ENCODE data around the gene RBFOX1. TPM values are rescaled to one million over a fixed set of nuclear protein-coding genes. Genes with fewer than 3 reads are reported as not detected.

Gene RBFOX1
- total RNA-seq, 1 donor = not detected

- DNase-seq (ENCODE audit: insufficient read length, low spot score, missing footprints) = no peak
- Histone ChIP-seq H3K4me3 (ENCODE audit: insufficient read depth, low read length) (no peak overlapping the region), H3K9me3 (ENCODE audit: low read depth, low read length) (no peaks in the 10 kb centered on the region), H3K27ac (ENCODE audit: low read depth, low read length) (no peak overlapping the region), H2AFZ (ENCODE audit: low read length) (no peak overlapping the region), H3K4me2 (ENCODE audit: insufficient read depth, low read length) (no peak overlapping the region), H4K20me1 (ENCODE audit: insufficient read depth, low read length) (no peaks in the 10 kb centered on the region), H3K4me1 (ENCODE audit: insufficient read depth, low read length) (no peaks in the 10 kb centered on the region), H3K36me3 (ENCODE audit: insufficient read depth, low read length) (no peaks in the 10 kb centered on the region), H3K27me3 (ENCODE audit: insufficient read depth, low read length) (no peaks in the 10 kb centered on the region), H3K79me2 (ENCODE audit: insufficient read depth, low read length) (no peaks in the 10 kb centered on the region)
- TF ChIP-seq CTCF (IDR thresholded peaks at IDR 0.05; ENCODE audit: extremely low read depth, low read depth, low read length) = no peak
Measured at GRCh38 chr16:7513429-7513828, 180.8 kb downstream of the RBFOX1 start.

DNA sequence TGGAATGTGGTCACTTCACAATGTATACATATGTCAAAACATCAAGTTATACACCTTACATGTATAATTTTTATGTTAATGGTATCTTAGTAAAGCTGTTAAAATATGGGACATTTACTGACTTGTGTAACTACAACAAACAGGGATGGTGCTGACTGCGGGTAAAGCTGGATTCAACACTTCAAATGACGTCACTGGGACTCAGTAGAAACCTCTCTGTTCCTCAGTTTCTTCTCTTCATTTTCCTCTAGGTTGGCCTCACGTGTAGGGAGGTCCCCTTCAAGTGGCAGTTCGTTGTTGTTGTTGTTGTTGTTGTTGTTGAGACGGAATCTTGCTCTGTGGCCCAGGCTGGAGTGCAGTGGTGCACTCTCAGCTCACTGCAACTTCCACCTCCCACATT lies 182.9 kb downstream of the RBFOX1 start:
- no peak for DNase-seq (ENCODE audit: insufficient read length, low spot score, missing footprints)
- Histone ChIP-seq H3K4me3 (ENCODE audit: insufficient read depth, low read length) (no peak overlapping the region), H3K36me3 (ENCODE audit: insufficient read depth, low read length) (no peaks in the 10 kb centered on the region), H4K20me1 (ENCODE audit: insufficient read depth, low read length) (no peaks in the 10 kb centered on the region), H2AFZ (ENCODE audit: low read length) (no peak overlapping the region), H3K27ac (ENCODE audit: low read depth, low read length) (no peak overlapping the region), H3K4me2 (ENCODE audit: insufficient read depth, low read length) (no peak overlapping the region), H3K79me2 (ENCODE audit: insufficient read depth, low read length) (no peaks in the 10 kb centered on the region), H3K9me3 (ENCODE audit: low read depth, low read length) (no peaks in the 10 kb centered on the region), H3K4me1 (ENCODE audit: insufficient read depth, low read length) (no peaks in the 10 kb centered on the region), H3K27me3 (ENCODE audit: insufficient read depth, low read length) (no peaks in the 10 kb centered on the region)
- TF ChIP-seq CTCF (IDR thresholded peaks at IDR 0.05; ENCODE audit: extremely low read depth, low read depth, low read length) = no peak

DNA sequence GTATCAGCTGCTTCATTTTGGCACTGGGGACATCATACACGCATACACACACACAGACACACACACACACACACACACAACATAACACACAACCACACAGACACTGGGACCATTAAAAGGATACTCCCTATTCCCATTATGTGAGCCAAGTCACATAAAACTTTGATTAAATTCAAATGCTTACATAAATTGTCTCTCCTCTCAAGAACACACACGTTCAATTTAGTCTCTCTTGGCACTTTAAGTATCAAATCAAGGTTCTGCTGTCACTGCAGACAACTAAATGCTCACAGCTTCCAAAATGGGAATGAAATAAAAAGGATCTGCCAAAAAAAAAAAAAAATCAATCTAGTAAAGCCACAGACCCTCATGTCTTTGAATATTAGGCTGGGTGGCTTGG lies 184.9 kb downstream of the RBFOX1 start:
- H3K27me3 ChIP-seq (ENCODE audit: insufficient read depth, low read length) = no peaks in the 10 kb centered on the region
- H3K27ac ChIP-seq (ENCODE audit: low read depth, low read length) = no peak overlapping the region
- no peaks in the 10 kb centered on the region for H4K20me1 ChIP-seq (ENCODE audit: insufficient read depth, low read length)
- no peaks in the 10 kb centered on the region for H3K79me2 ChIP-seq (ENCODE audit: insufficient read depth, low read length)
- H3K9me3 ChIP-seq (ENCODE audit: low read depth, low read length) = no peaks in the 10 kb centered on the region
- no peak for TF ChIP-seq CTCF (IDR thresholded peaks at IDR 0.05; ENCODE audit: extremely low read depth, low read depth, low read length)
- H3K4me2 ChIP-seq (ENCODE audit: insufficient read depth, low read length) = no peak overlapping the region
- H2AFZ ChIP-seq (ENCODE audit: low read length) = no peak overlapping the region
- H3K4me1 ChIP-seq (ENCODE audit: insufficient read depth, low read length) = no peaks in the 10 kb centered on the region
- DNase-seq (ENCODE audit: insufficient read length, low spot score, missing footprints) = no peak
- H3K36me3 ChIP-seq (ENCODE audit: insufficient read depth, low read length) = no peaks in the 10 kb centered on the region
- no peak overlapping the region for H3K4me3 ChIP-seq (ENCODE audit: insufficient read depth, low read length)

- H3K36me3 ChIP-seq (ENCODE audit: insufficient read depth, low read length) = no peaks in the 10 kb centered on the region
- no peaks in the 10 kb centered on the region for H3K9me3 ChIP-seq (ENCODE audit: low read depth, low read length)
- H3K4me1 ChIP-seq (ENCODE audit: insufficient read depth, low read length) = no peaks in the 10 kb centered on the region
- TF ChIP-seq CTCF (IDR thresholded peaks at IDR 0.05; ENCODE audit: extremely low read depth, low read depth, low read length) = no peak
- no peaks in the 10 kb centered on the region for H4K20me1 ChIP-seq (ENCODE audit: insufficient read depth, low read length)
- H3K4me3 ChIP-seq (ENCODE audit: insufficient read depth, low read length) = no peak overlapping the region
- no peak overlapping the region for H2AFZ ChIP-seq (ENCODE audit: low read length)
- no peaks in the 10 kb centered on the region for H3K79me2 ChIP-seq (ENCODE audit: insufficient read depth, low read length)
- no peak for DNase-seq (ENCODE audit: insufficient read length, low spot score, missing footprints)
- H3K27ac ChIP-seq (ENCODE audit: low read depth, low read length) = no peak overlapping the region
- no peak overlapping the region for H3K4me2 ChIP-seq (ENCODE audit: insufficient read depth, low read length)
- H3K27me3 ChIP-seq (ENCODE audit: insufficient read depth, low read length) = no peaks in the 10 kb centered on the region
Measured at GRCh38 chr16:7518158-7518557, 185.5 kb downstream of the RBFOX1 start.
